Panc1 (cell line): ENCODE measurements around the gene ZBP1.

ENCODE experiments used
- POLR2AphosphoS5 ChIP-seq: IDR thresholded peaks from 2 replicates; pipeline ENCODE4 v1.6.1; 2012; ENCODE audit warnings: mild to moderate bottlenecking, low read depth, low read length, moderate library complexity
- REST ChIP-seq, 2 experiments: IDR thresholded peaks; 2 replicates each; pipeline ENCODE4 v1.6.1; 2011 to 2012; ENCODE audit warnings: low read depth in 2 of 2, control low read depth in 1 of 2, low read length in 1 of 2, mild to moderate bottlenecking in 1 of 2, moderate library complexity in 1 of 2; ENCODE audit not compliant: insufficient read depth in 1 of 2
- TF ChIP-seq, protein P1 (sequence below): fragments of 450-650 bp; IDR thresholded peaks from 2 replicates; pipeline ENCODE4 v1.5.1; 2017; ENCODE audit warnings: mild to moderate bottlenecking

- TF ChIP-seq, protein P1, sequence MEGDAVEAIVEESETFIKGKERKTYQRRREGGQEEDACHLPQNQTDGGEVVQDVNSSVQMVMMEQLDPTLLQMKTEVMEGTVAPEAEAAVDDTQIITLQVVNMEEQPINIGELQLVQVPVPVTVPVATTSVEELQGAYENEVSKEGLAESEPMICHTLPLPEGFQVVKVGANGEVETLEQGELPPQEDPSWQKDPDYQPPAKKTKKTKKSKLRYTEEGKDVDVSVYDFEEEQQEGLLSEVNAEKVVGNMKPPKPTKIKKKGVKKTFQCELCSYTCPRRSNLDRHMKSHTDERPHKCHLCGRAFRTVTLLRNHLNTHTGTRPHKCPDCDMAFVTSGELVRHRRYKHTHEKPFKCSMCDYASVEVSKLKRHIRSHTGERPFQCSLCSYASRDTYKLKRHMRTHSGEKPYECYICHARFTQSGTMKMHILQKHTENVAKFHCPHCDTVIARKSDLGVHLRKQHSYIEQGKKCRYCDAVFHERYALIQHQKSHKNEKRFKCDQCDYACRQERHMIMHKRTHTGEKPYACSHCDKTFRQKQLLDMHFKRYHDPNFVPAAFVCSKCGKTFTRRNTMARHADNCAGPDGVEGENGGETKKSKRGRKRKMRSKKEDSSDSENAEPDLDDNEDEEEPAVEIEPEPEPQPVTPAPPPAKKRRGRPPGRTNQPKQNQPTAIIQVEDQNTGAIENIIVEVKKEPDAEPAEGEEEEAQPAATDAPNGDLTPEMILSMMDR, result no peak
- no peak for TF ChIP-seq POLR2AphosphoS5
- TF ChIP-seq REST (IDR thresholded peaks at IDR 0.05; ENCODE audit: insufficient read depth in 1 of 2, low read depth in 2 of 2, low read length in 1 of 2), result no peak
Observed at GRCh38 chr20:57601211-57601570, 19.0 kb downstream of the ZBP1 start.
